Stimulated activated CD8-positive, alpha-beta memory T cell treated with anti-CD3 and anti-CD28 coated beads, Interleukin-4, amount 100 ng/mL, for 24 hours (primary cell): ENCODE results near the gene SIAE.

Experiments
- DNase-seq: peaks from one replicate; pipeline ENCODE4 v3.0.0-alpha.2; 2020; ENCODE audit warnings: low read depth

The SIAE gene

GRCh38 chr11:124662106-124662505, 11.4 kb downstream of the SIAE start:
- no peak for DNase-seq

DNA sequence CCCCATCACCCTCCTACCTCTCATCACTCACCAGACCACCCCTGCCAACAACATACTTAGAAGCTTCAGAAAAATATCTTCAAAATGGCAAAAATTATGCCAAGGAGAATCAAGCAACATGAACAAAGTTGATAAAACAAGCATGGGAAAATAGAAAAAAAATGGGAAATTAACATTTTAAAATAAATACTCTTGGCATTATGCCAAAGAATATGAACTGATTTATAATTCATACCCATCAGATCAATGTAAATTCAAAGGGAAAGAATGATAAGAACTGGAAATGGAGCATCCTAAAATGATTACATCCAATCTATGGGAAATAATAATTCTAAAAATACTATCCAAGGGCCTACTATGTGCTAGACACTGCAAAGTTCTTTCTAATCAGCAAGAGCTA, 12.0 kb downstream of the SIAE start:
- no peak for DNase-seq

- DNase-seq = no peak
Observed at GRCh38 chr11:124658986-124659385, 14.6 kb downstream of the SIAE start.

DNA sequence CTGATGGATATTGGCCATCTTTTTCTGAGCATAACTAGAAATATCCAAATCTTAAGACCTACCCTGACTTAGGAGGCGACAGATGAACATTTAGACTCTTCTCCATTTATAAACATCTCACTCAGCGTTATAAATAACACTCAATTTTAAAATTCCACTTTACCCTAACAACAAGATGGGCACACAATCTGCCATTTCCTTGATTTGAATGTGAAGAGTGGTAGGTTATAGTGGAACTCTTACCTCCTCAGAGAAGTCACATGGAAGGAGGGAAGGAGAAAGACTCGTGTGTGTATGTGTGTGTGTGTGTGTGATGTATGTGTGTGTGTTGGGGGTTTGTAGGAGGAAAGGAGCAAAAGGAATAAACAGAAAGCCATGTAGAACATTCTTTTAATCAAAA, 15.0 kb downstream of the SIAE start:
- no peak for DNase-seq

DNA sequence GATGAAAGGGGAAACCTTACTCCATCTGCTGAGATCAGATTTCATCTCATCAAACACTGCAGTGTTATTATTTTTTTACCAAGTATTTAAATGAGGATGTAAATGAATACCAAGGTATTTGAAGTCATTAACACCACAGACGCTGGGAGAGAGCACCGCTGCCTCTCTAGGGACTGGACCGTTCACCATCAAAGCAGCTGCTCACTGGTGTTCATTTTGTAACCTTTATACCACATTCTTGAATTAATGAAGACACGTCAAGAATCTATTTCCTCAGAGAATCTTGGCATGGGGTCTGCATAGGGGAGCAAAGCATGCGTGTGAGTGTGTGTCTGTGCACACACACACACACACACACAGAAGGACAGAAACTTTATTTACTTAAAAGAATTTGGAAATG, 15.6 kb downstream of the SIAE start:
- DNase-seq = no peak

GRCh38 chr11:124656774-124657630, 16.5 kb downstream of the SIAE start:
- DNase-seq = no peak

- DNase-seq = no peak
Observed at GRCh38 chr11:124648610-124649009, 24.9 kb downstream of the SIAE start.

DNA sequence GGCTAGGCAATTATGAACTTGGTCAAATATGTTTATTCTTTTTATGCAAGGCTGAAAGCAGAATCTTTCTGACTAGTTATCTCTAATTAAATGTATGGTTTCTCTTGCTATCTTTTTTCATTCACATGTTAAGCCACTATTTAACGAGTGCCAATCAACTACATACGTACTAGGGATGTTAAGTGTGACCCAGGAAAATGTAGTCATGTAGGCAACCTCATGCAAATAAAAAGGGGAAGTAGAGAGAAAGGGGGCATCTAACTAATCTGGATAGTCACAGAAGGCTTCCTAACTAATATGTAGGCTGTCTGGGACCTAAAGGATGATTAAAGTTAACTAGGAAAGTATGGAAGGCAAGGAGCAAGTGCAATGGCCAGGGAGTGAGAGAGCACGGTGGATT, 27.4 kb downstream of the SIAE start:
- DNase-seq = no peak

DNA sequence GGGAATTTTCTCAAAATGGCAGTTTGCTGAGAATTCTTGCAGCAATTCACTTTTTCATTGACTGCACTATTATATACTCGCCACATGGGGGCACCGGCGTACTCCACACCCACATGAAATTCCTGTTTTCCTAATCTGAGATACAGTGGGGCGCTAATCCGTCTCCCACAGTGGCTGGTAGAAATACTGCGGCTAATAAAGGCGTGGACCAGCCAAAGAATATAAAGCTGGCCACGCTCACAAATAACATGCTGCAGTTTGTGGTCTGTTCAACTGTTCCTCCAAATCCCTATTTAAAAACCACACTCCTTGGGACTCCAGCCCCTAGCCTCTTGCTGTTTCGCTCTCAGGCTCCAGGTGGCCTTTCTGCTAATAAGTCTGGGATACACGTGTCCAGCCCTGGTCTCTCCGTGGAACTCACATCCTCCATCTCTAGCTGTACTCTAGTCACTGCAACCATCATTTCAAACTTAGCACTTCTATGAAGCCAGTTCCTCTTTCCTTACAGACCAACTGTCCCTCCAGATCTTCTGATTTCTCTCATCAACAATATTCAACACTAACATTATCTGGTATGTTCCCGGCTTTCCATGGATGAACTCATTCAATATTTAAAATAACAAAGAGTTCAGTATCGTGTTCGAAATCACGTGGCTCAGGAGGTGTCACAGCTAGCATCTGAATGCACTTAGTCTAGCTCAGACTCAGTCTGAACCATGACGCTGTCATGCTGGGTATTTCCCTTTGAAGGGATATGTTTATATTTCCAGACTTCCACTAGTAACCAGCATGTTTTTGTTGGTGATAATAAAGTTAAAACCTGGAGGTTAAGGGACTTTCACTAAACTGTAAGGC, 28.9 kb downstream of the SIAE start:
- no peak for DNase-seq

DNA sequence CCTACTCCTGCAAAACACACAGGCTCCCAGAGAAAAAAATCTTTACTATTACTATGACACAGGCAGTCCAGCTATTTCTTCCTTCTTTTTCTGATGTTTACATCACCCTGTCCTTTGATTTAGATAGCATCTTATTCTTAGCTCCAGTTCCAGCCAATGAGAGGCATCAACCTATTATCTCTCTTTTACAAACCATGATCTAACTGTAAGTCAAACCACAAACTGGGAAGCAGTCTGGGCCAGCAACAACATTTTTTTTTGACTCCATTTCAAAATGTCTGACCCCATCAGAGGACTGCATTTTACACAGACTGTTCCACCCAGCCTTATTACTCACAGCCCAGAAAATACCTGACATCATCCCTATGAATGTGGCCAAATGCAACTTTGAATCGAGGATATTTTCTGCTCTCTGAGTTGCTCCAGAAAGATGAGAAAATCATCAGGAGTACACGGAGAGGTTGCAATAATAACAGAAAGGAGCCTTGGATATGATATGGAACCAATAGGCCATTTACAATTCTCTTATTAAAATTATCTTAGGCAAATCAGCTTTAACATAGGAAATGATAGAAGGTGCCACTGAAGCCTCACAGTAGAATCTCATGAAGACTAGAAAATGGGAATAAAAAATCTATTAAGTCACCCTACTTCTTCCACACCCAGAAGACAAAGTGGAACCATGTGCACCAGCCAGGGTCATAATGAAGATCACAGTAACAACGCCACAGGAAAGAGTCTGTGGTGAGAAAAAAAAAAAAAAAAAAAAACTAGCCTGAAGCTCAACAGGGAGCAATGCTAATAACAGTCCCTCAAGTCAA, 29.7 kb downstream of the SIAE start:
- no peak for DNase-seq

GRCh38 chr11:124643042-124643604, 30.4 kb downstream of the SIAE start:
- no peak for DNase-seq

GRCh38 chr11:124642628-124643027, 30.9 kb downstream of the SIAE start:
- DNase-seq = no peak

- no peak for DNase-seq
Observed at GRCh38 chr11:124640666-124641065, 32.9 kb downstream of the SIAE start.

- DNase-seq = no peak
Observed at GRCh38 chr11:124639186-124639585, 34.4 kb downstream of the SIAE start.

DNA sequence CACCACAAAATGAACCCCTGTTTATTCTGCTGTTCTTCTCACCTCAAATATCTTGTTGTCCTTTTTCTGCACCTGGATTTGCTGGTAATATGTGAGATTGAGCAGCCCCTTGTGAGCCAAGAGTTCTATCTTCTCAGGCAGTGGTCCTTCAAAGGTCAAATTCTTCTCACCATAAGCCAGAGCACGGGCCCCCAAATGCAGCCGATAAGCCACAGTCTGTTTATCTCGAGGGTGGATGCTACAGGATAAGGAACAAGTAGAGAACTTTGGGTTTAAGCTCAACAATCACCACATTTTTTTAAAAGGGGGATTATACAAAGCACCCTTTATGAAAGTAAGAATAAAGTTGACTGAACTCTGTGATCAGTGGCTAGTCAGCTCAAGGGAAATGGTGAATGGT, 35.0 kb downstream of the SIAE start:
- DNase-seq = no peak

- DNase-seq = no peak
Observed at GRCh38 chr11:124635932-124636331, 37.6 kb downstream of the SIAE start.

GRCh38 chr11:124633355-124633754, 40.2 kb downstream of the SIAE start:
- DNase-seq = no peak

DNA sequence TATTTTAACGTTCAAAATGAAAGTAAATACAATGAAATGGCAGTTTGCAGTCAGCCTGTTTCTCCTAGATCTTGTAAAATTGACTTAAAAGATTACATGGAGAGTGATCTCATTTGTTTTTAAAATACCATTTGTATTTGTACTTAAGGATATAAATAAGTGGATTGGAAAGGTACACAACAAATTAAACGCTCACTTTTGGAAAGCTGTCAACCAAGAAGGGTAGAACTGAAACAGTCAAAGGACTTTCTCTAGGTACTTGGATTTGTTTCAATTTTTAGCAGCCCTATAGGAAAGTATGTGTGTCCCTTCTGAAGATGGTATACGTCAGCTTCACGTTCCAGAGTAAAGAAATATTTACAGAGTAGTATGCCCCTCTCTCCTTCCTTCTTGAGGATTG, 43.6 kb downstream of the SIAE start:
- no peak for DNase-seq

DNA sequence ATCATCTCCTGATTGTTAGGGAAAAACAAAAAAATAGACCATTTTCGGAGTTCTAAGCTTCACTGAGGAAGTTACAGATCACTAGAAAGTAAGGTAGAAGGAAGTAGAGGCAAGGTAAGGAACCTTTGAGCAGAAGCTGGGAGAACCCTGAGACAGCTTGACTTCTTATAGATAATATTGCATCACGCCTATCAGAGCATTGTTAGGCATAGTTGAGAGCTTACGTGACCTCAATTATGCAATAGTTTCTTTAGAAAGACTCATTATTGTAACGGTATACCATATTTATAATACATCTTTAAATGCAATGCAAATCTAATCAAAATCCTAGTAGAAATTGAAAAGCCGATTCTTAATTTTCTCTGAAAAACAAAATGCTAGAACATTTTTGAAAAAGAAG, 46.0 kb downstream of the SIAE start:
- no peak for DNase-seq

DNA sequence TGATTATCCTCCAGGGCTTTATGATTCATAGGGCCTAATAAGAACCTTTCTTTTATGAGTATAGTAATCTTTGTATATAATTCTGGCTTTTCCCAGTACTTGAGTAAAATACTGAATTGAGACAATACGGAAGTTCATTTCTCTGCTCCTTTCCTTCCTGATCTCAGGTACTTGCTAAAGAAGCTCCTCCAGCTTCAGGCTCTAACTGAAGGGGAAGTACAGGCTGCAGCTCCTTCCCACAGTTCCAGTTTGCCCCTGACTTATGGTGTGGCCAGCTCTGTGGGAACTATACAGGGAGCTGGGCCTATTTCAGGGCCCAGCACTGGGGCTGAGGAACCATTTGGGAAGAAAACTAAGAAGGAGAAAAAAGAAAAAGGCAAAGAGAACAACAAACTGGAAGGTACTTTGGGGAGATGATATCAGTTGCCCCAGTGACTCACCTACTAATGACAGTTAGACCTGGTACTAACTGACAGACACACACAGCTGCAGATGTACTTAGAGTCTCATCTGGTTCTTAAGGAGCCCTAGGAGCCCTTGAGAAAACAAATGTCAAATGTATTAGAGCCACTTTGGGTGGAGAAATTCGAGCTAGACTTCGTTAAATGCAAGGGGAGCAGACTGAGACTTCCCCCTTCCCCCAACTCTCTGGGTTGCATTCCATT, 47.9 kb downstream of the SIAE start:
- no peak for DNase-seq

DNA sequence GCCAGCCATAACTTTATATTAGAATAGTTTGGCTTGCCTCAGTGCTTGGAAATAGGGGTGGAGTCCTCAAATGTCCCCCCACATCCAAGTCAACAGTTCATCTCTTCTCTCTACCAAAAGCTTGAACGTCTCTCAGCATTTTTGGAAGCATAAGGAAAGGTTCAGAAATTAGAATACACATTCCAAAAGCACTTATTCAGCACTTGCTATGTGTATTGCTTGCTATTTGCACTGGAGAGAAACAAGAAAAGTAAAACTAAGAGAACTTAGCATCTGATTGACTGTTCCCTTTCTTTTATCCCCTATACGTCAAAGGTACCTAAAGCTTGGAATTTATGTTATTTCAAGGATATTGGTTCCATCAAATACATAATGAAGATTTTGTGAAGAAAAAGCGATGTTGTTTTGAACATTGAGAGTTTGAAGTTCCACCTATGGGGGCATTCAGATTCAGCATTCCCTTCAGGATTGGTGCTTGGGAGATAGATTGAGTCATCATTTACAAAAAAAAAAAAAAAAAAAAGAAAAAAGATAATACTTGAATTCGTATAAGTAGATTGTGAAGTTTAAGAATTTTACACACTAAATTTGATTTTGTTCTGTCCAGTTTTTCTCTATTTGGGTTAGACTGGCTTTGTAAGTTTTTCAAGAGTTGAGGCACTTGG, 49.5 kb downstream of the SIAE start:
- DNase-seq = no peak
